GM19193 (cell line): ENCODE data around the gene ANKRD34A.

Source experiments
- POLR2A ChIP-seq: IDR thresholded peaks from 4 replicates; pipeline ENCODE4 v1.6.1; 2011; ENCODE audit not compliant: insufficient read depth, insufficient read length; ENCODE audit errors: extremely low read depth

The ANKRD34A gene

DNA sequence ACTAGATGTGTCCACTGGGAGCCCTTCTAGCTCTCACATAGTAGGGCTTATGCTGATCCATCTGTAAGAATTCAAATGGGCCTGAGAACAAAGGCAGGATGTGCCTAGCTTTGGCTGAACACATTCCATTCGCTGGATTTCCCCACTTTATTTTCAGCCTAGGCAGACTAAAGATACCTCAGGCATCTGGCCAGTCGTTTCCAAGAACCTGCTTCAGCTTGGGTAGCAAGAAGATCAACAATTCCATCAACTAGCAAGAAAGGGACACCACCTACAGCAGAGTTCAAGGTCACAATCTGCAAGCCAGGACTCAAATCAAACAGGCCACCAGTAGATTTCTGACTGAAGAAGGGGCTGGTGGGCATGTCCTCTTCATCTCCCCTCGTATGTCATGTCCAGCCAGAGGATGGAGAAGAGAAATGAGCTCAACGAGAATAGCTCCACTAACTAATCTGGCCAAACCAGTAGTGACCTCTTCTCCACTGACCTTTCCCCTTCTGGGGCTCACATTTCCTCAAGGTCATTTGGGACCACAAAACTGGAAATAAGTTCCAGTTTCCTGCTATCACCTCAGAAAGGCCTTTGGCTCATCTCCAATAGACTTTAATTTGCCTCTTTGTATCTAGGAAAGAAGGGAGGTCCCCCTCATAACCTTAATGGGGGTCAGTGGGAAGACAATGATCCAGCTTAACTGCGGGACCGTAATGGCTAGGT, 17.8 kb upstream of the ANKRD34A start:
- no peak for TF ChIP-seq POLR2A

DNA sequence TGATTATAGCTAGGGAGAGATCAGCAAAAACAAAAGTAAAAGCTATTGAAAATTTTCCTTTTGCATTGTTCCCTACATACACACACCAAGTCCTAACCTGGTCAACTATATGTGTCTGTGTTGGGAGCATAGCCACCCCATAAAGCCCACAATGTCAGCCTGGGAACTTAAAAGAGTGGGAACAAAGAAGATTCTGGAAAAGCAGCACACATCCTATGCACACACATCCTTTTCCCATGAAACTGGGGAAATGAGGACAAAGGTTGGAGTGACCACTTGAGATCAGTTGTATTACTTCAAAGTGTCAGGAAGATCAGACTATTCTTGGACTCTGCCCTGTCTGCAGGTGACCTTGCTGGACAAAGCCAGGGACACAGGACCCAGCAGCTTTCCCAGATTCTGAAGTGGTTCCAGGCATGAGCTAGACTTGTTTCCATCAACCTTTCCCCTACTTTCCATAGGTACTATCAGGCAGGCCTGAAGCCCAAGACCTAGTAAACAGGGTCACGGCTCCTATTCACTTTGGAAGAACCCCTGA, 16.2 kb upstream of the ANKRD34A start:
- TF ChIP-seq POLR2A: no peak

DNA sequence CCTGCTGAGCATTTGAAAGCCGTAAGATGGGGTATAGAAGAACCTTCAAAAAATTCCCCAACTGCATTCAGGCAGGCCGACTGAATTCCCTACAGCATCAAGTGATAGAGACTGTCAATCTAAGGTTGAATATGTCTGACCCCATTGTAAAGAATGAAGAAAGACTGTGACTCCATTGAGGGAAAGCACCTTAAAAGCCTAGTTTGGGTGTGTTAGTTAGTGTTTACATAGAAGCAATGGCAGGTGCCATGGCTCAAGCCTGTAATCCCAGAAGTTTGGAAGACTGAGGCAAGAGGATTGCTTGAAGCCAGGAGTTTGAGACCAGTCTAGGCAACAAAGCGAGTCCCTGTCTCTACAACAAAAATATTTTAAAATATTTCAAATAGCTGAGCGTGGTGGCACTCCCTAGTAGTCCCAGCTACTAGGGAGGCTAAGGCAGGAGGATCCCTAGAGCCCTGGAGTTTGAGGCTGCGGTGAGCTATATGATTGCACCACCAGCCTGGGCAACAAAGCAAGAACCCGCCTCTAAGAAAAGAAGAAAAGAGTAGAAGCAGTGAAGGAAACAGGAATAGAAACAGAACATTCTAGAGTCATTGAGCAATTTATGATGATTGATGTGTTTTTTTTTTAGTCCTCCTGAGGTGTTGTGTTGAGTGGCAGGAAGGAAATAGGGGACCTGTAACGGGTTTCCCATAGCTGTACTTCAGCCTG, 15.5 kb upstream of the ANKRD34A start:
- no peak for TF ChIP-seq POLR2A

DNA sequence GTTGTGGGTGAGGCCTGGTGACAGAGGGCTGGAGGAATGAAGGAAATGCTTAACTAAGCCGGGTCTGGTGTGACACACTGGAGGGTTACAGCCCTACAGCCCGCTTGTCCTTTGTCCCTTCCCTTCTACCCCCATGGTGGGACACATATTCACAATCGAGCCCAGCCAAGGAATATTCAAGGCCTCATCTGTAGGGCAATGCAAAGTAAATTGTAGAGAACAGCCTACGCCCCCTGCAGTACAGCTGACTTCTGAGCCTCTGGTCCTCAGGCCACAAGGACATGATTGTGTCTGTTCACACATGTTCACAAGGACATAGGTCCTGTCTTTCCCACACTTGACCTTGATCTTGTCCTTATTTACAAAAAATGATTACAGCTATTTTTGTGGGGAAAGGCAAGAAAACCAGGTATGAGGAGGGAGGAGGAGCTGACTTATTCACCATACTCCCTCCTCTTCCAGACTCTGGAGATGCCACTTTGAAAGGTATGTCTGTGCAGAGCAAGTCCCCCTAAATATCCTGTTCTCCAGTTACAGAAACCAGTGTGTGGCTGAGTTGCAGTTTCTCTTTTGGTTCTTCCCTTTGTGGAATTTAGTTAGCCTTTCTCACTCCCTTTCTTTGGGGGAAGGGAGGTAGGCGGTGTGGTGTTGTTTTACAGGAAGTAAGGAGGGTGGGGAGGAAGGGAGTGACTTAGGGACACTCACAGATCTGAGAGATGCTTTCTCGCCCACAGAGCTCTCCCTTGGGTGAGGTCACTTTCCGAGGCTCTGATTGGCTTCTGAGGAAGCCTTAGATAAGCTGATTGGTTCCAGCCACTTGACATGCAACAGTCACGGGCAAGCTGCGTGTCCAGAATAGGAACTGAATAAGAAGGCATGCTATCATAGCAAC, 14.7 kb upstream of the ANKRD34A start:
- TF ChIP-seq POLR2A: no peak

DNA sequence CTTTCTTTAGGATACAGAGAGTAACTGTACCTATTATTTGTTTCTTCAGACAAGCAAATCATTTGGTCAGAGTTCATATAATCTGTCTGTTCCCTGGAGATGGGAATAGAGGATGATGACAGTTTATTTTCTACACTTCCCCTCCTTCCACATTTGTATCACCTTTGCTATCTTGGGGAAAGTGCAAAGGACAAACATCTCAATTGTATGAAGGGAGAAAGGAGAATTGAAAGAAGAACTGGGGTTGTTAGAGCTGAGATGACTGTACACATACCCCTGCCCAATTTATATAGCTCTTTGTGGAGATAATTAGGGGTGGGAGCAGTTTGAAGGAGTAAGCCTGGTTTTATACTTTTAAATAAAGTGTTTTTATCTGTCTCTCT, 14.1 kb upstream of the ANKRD34A start:
- no peak for TF ChIP-seq POLR2A

- no peak for TF ChIP-seq POLR2A
Measured at GRCh38 chr1:145977486-145978470, 13.4 kb upstream of the ANKRD34A start.

DNA sequence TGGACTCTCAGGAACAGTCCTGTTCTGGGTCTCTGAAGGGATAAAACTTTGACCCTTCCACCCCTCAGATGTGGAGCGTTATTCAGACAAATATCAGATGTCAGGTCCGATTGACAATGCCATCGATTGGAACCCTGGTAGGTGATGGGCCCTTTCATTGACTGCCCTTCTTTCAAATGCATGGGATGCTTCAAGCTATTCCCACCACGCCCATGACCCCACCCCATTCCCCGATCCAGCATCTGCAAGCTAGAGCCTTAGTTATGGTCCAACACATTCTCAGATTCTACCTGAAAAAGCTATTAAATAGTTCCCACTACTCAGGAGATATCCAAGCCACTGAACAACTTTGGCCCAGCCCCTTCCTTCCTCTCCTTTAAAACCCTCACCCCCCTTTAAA, 12.6 kb upstream of the ANKRD34A start:
- no peak for TF ChIP-seq POLR2A

DNA sequence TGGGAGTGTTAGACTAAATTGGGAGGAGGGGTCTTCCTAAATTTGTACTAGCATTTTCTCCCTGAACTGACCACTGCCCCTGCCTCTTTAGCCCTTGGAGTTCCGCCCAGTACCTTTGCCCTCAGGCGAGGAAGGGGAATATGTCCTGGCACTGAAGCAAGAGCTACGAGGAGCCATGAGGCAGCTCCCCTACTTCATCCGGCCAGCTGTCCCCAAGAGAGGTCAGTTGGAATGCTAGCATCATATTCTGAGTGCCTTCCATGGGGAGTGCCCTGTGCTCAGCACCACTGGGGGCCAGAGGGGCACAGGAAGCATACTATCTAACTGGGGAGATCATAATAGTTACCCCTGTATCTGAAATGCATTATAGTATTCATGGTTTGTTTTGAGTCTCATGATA, 10.8 kb upstream of the ANKRD34A start:
- no peak for TF ChIP-seq POLR2A

GRCh38 chr1:145974721-145975120, 10.3 kb upstream of the ANKRD34A start:
- no peak for TF ChIP-seq POLR2A

DNA sequence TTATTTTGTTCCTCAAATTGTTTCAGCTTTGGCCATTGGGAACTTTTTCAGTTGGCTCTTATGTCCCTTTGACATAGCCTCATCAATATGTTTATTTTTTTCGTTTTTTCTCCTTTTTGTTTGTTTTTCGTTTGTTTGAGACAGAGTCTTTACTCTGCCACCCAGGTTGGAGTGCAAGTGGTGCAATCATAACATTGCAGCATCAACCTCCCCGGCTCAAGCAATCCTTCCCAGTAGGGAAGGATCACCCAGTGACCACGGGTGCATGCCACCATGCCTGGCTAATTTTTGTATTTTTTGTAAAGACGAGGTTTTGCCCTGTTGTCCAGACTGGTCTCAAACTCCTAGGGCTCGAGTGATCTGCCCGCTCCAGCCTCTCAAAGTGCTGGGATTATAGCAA, 8.2 kb upstream of the ANKRD34A start:
- no peak for TF ChIP-seq POLR2A

GRCh38 chr1:145967288-145967687, 2.9 kb upstream of the ANKRD34A start:
- no peak for TF ChIP-seq POLR2A

DNA sequence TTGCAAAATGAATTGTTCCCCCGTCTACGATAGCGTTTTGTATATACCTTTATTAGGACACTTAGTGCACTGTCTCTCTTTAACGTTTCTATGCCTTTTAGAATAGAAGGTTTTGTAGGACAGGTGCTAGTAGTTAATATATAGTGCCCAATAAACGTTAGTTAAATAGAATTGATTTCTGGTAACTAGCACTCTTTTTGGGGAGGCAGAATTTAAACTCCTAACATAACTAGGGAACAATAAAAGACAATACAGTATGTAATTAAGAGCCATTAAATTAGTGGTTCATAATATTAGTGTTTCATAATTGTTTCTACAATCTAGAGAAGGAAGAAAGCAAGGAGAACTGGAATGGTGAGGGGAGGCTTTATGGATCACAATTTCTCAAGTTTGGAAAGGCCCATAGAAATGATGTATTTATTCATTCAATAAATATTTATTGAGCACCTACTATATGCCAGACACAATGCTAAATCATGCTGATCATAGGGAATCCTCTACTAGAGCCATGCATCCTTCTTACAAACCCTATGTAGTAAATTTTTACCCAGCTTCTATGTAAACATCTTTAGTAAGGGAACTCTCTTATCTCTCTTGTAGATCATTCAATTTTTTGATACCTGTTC, 857 bp upstream of the ANKRD34A start:
- TF ChIP-seq POLR2A: no peak

GRCh38 chr1:145963265-145964019, 933 bp downstream of the ANKRD34A start:
- no peak for TF ChIP-seq POLR2A
